Frontal cortex (tissue), 4 donors: ENCODE measurements around the gene UNC13D. TPM values are rescaled to one million over a fixed set of nuclear protein-coding genes. Genes with fewer than 3 reads are reported as not detected.
A peak's percentile ranks its signal among the peaks of the same experiment; 100 is the strongest.
"Not testable (repeated sequence)": the region's sequence is repeated elsewhere in the genome, so short reads cannot be mapped to it uniquely, and the experiment has no call there.

Source experiments
- DNase-seq, 2 donors: peaks; one replicate each; pipeline ENCODE4 v3.0.0; 2012; ENCODE audit warnings: low spot score in 2 of 2
- FAIRE-seq: peaks from 2 replicates; lab custom pipeline; 2012; peaks lifted over from hg19 to GRCh38; lab: Jason Lieb, UNC
- total RNA-seq: library from RNA; depleted of rRNA; stranded (reverse); fragments of >200 nt; gene quantifications from one replicate; pipeline ENCODE4 v1.2.3, GENCODE V29; 2014
- donor health status: control.
- donor health status: control.
- donor health status: control.

UNC13D gene
- total RNA-seq, 1 donor from 2014 or later = 0.41 TPM

DNA sequence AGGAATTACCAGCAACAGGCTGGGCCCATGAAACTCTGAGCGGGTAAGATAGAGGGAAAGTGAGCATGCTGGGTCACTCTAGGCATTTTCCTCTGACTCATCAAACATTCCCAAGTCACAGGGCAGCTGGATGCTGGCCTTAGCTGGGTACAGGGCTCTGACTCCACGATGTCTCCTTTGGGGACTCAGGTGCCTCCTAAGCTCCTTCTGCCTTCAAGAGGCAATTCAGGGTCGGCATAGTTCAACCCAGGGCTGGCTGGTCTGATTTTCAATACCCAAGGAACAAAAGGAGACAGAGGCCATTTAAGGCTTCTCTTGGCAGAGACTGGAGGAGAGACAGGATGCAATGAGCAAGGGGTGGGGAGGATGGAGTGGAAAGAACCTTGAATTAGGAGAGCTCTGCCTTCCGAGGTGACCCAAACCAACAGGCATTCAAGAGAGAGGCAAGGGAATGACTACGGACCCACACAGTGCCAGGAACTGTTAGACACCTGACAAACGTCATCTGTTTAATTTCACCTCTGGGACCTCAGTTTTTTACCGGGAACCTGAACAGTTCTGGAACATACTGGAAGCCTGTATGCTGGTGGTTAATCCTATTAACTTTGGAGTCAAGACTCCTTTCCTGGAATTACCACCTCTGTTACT lies 10.0 kb upstream of the UNC13D start:
- no peak for DNase-seq
- no peak for FAIRE-seq

DNA sequence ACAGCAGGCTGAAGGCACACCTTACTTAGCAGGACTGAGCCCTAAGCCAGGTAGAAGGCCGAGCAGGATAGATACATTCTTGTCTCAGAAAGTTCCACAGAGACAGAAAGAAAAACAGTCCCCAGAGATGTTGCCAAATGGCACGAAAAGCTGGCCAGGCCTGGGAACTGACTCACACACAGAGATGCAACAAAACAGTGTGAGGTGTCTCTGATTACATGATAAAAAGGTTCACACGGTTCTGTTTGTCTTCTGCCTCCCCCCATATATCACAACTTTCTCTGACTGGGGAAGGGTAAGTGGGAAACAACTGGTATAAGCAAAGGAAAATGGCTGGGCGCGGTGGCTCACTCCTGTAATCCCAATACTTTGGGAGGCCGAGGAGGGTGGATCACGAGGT lies 9.2 kb upstream of the UNC13D start:
- no peak for DNase-seq
- FAIRE-seq = no peak

- DNase-seq, FAIRE-seq: not testable (repeated sequence)
Measured at GRCh38 chr17:75851693-75851991, 7.4 kb upstream of the UNC13D start.

DNA sequence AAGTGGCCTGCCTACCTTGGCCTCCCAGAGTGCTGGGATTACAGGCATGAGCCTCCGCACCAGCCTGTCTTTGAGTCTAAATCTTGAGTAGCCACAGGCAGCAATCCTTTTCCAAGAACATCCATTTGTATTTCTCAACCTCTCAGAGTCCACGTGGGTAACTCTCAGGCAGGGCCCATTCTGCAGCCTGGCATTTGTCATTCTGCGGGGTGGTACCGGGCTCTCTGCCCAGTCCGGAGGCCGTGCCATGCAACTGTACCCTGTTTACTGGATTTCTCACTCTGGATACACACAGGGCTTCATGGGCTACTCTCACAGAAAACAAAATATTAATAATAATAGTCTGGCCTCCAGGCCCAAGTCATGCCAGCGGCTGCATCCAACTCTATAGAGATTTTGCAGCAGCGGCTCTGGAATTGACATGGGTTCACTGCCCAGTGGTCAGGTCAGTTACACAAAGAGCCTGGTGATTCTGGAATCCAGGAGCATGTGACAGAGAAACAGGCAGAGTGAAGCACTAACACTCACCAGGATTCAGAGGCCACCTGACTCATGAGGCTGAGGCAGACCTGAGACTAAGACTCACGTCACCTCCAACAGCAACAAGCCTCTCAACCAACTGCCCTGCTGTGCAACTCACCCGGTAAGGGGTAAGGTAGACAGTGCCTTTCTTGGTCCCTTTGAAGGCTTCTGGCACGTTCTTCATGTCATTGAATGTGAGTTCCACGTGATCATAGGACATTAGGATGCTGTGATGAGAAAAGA lies 6.9 kb upstream of the UNC13D start:
- FAIRE-seq = no peak
- DNase-seq = no peak

DNA sequence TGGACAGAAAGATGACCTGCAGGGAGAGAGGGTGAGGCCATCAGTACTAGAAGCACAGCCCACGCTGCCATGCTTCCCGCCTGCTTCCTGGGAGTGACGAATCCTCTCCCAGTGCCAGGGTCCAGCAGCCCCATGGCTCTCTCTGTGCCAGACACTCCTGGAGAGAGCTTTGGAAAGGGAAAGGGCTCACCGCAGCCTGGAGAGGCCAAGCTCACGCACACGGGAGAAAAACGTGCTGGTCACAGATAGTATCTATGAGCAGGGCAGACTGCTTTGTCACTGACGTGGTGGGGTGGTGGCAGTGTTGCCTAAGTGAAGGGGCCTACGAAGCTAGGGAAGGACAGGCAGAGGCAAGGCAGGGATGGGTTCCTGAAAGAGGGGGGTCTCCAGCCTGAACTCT lies 5.5 kb upstream of the UNC13D start:
- no peak for FAIRE-seq
- DNase-seq = no peak

- DNase-seq (no peak), FAIRE-seq (no peak)
Measured at GRCh38 chr17:75849279-75849646, 5.1 kb upstream of the UNC13D start.

DNA sequence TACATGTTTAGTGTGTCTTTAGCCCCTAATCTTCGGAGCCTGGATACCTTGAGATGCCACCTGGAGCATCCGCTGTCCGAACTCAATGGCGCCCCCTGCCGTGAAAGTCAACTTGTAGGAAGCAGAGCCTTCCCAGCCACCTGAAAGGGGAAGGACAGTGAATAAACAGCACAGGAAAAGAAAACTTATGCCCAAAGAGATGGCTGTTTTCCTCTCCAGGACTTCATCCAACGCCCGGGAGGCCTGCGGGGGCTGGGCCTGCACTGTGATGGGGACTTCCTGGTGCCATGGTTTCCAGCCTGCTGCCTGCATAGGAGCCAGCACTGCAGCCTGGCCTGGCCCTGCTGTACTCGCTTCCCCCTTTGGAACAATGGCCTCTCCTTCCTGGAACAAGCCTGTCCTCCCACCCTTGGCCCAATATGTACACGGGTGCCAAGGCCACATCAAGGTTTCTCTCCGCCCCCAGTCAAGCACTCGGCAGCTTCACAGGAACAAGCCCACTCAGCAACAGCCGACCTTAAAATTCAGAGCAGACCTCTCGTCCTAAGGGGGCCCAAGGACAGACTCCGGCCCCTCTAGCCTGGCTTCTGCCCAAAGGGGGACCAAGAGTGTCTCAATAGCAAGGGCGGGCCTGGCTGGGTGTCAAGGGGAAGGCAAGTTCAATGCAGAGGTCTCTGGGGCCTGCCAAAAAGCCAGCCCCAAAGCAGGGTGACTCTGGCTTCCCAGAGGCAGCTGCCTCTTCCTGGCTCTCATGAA lies 4.5 kb upstream of the UNC13D start:
- FAIRE-seq = no peak
- DNase-seq = no peak

DNA sequence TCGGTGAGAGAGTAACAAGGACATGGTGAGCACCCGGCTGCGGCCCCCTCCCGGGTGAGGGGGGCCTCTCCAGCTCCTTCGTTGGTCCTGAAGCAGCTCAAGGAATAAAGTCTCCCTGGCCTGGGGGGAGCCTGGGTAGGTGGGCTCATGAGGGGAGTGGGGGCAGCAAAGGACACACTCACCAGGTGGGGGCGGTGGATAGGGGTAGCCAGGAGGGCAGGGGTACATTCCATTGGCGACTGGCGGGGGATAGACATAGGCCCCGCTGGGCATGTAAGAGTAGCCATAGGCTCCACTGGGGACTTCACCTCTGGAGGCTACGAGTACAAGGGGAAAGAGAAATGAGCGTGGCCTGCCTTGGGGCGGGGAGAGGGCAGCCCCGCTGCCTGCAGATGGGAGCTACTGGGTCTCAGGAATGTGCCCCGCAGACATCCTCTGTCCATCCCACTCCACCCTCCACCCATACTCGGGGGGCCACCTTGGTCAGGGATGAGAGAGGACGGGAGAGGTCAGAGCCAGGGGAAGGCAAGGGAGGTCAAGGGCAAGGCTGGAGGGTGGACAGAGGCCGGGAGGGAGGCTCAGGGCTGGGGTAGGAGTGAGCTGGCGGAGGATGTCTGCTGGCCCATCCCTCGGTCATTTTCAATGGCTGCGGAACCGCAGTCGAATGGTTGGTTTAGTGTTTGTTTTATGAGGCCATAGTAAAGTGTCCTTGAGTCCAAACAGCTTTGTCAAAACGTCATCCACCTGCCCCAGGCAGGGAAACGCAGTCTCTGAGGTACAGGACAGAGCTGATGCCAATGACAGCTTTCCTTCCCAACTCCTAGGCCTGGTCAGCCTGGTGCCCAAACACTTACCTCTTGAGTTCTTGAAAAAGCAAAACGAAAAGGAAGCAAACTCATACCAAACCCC lies 3.7 kb upstream of the UNC13D start:
- DNase-seq (no peak), FAIRE-seq (no peak)

DNA sequence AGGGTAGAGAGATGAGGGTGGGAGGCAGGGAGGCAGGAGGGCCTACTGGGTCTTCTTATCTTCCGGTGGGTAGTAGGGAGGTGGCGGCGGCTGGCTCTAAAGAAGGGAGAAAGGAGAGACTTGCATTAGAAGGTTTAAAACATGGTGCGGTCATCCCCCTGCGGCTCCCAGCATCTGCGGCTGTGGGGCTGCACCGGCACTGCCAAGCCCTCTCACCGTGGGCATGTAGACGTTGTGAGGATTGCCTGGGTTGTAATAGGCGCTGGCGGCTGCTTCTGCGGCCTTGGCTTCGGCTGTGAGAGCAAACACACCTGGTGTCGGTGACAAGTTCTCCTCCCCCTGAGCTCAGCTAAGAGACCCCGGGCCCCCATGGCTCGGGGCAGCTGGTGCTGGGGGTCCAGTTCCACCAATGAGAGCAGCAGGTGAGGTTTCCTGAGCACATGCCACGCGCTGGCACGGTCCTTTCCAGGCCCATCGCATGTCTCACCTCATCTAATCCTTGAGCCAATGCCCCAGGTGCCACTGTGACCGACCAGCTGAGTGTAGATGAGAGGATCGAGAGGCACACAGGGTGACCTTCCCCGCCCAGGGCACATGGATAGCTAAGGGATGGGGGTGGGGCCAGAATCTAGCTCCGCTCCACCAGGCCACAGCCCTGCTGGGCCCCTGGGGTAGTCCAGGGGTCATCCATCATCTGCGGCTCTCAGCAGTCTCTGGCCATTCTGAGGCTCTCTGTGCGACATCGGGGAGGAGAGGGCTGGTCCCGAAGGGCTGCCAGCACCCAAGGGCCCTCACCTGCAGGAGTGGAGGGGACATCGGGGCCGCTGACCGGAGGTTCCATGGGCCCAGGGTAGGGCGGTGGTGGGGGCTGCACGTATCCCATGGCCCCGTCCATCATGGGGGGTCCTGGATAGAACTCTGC lies 2.7 kb upstream of the UNC13D start:
- FAIRE-seq (no peak), DNase-seq (no peak)

- no peak for FAIRE-seq
- DNase-seq = no peak
Measured at GRCh38 chr17:75845933-75846691, 1.9 kb upstream of the UNC13D start.

DNA sequence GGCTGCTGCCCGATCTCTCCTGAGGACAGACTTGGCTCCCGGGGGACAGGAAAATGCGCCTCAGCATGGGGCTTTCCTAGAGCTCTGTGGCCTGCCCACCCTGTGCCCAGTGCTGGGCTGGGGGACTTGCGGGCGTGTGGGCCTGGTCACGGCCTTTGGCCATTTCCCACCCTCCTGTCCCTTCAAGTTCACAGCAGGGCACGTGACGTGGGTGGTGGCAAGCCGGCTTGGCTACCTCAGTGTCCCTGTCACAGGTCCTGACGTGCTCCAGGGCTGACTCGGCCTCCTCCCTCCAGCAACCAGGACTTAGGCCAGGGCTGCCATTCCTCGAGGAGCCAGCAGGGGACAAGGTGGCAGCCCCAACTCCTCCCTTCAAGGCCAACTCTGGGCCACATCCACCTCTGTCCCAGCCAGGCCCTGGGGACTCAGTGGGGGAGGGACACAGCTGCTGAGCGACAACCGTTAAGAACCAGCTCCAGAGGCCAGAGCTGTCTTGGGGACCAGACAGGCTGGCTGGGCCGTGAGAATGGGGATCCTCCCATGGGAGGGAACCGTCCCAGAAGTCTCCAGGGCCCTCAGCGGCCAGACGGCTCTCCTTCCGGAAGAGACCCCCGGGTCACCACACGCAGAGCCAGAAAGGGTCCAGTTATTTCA lies 981 bp upstream of the UNC13D start:
- FAIRE-seq (no peak), DNase-seq (peak; percentile 64 to 79)

GRCh38 chr17:75844530-75845057 lies 390 bp upstream of the UNC13D start:
- FAIRE-seq (no peak), DNase-seq (no peak)

GRCh38 chr17:75842963-75843576 lies 1.1 kb downstream of the UNC13D start:
- FAIRE-seq = no peak
- DNase-seq = no peak

GRCh38 chr17:75842411-75842810 lies 1.8 kb downstream of the UNC13D start:
- no peak for DNase-seq
- FAIRE-seq = no peak

GRCh38 chr17:75840799-75841164 lies 3.4 kb downstream of the UNC13D start:
- FAIRE-seq (no peak), DNase-seq (no peak)

GRCh38 chr17:75839942-75840798 lies 4.0 kb downstream of the UNC13D start:
- FAIRE-seq (no peak), DNase-seq (no peak)
